ENCODE measurements around the gene SLC25A14.
"Not testable (repeated sequence)": the region's sequence is repeated elsewhere in the genome, so short reads cannot be mapped to it uniquely, and the experiment has no call there.

Gene SLC25A14

GRCh38 chrX:130347321-130347720 lies 7.6 kb downstream of the SLC25A14 start:
- Mint-ChIP-seq H3K36me3 (ENCODE audit: low read depth) (peaks cover 11% of the 10 kb centered on the region), H3K27ac (no peak overlapping the region), H3K4me3 (no peak overlapping the region), H3K9me3 (no peaks in the 10 kb centered on the region), H3K27me3 (ENCODE audit: low read depth) (no peaks in the 10 kb centered on the region), H3K4me1 (no peaks in the 10 kb centered on the region)
- no peak for TF ChIP-seq CTCF (IDR thresholded peaks at IDR 0.05; ENCODE audit: unreplicated experiment in 3 of 3)

GRCh38 chrX:130351567-130351966 lies 11.8 kb downstream of the SLC25A14 start:
- Mint-ChIP-seq H3K27me3 (ENCODE audit: low read depth) (no peaks in the 10 kb centered on the region), H3K4me3 (no peak overlapping the region), H3K9me3 (no peaks in the 10 kb centered on the region), H3K36me3 (ENCODE audit: low read depth) (peaks cover 26% of the 10 kb centered on the region), H3K4me1 (no peaks in the 10 kb centered on the region), H3K27ac (no peak overlapping the region)
- no peak for TF ChIP-seq CTCF (IDR thresholded peaks at IDR 0.05; ENCODE audit: unreplicated experiment in 3 of 3)

- H3K36me3 Mint-ChIP-seq (ENCODE audit: low read depth): peaks cover 30% of the 10 kb centered on the region
- not testable (repeated sequence) for H3K27me3 Mint-ChIP-seq (ENCODE audit: low read depth); H3K4me1 Mint-ChIP-seq; H3K27ac Mint-ChIP-seq; H3K4me3 Mint-ChIP-seq; H3K9me3 Mint-ChIP-seq
Measured at GRCh38 chrX:130352050-130352449, 12.3 kb downstream of the SLC25A14 start.

- Mint-ChIP-seq H3K9me3 (no peaks in the 10 kb centered on the region), H3K27me3 (ENCODE audit: low read depth) (no peaks in the 10 kb centered on the region), H3K36me3 (ENCODE audit: low read depth) (peaks cover 11% of the 10 kb centered on the region), H3K27ac (no peak overlapping the region), H3K4me1 (no peaks in the 10 kb centered on the region), H3K4me3 (no peak overlapping the region)
- TF ChIP-seq CTCF (IDR thresholded peaks at IDR 0.05; ENCODE audit: unreplicated experiment in 3 of 3): no peak
Measured at GRCh38 chrX:130376077-130376476, 36.4 kb downstream of the SLC25A14 start.

GRCh38 chrX:130378024-130378669 lies 38.4 kb downstream of the SLC25A14 start:
- Mint-ChIP-seq H3K9me3 (no peaks in the 10 kb centered on the region), H3K27me3 (ENCODE audit: low read depth) (no peaks in the 10 kb centered on the region), H3K4me1 (no peaks in the 10 kb centered on the region), H3K4me3 (no peak overlapping the region), H3K36me3 (ENCODE audit: low read depth) (no peaks in the 10 kb centered on the region), H3K27ac (no peak overlapping the region)
- no peak for TF ChIP-seq CTCF (IDR thresholded peaks at IDR 0.05; ENCODE audit: unreplicated experiment in 3 of 3)

- Mint-ChIP-seq H3K36me3 (ENCODE audit: low read depth) (no peaks in the 10 kb centered on the region), H3K4me3 (no peak within 1 kb of the TSS), H3K4me1 (no peaks in the 10 kb centered on the region), H3K27me3 (ENCODE audit: low read depth) (peaks cover 5% of the 10 kb centered on the region), H3K9me3 (peaks cover 2% of the 10 kb centered on the region), H3K27ac (no peak within 1 kb of the TSS)
- no peak for TF ChIP-seq CTCF (IDR thresholded peaks at IDR 0.05; ENCODE audit: unreplicated experiment in 3 of 3)
Measured at GRCh38 chrX:130385520-130385919, 45.8 kb downstream of the SLC25A14 start, which contains the start of gene GPR119. GPR119 (minus strand) TSS chrX:130385674; CDS start chrX:130385447, 227 bp downstream.
